ENCODE data around the gene FAM184B. TPM values are rescaled to one million over a fixed set of nuclear protein-coding genes. Genes with fewer than 3 reads are reported as not detected.

FAM184B gene
- total RNA-seq, 1 experiment from 2014 or later: 0.07 TPM

GRCh38 chr4:17715511-17715910, 65.9 kb downstream of the FAM184B start (continued):
- TF ChIP-seq REST (IDR thresholded peaks at IDR 0.05; ENCODE audit: low read depth): no peak
- no peak for TF ChIP-seq POLR2AphosphoS5 (IDR thresholded peaks at IDR 0.05; ENCODE audit: low read depth, low read length)
- TF ChIP-seq ZFX (IDR thresholded peaks at IDR 0.05): no peak

- Histone ChIP-seq H3K27ac (ENCODE audit: low read depth, low read length) (no peak overlapping the region), H3K27me3 (ENCODE audit: insufficient read depth, low read length) (peaks cover 5% of the 10 kb centered on the region; the same call in 1 of the 2 replicates), H3K4me1 (ENCODE audit: control insufficient read depth in 1 of 2, insufficient read depth in 2 of 2, low read length in 2 of 2) (no peaks in the 10 kb centered on the region), H3K4me2 (ENCODE audit: low read length) (no peak overlapping the region), H3K4me3 (replicated peaks in 1 of 2; ENCODE audit: low read depth in 1 of 2, low read length in 2 of 2) (no peak overlapping the region), H3K9ac (ENCODE audit: low read length) (no peak overlapping the region), H4K20me1 (ENCODE audit: insufficient read depth) (no peaks in the 10 kb centered on the region), H3K9me3 (ENCODE audit: control insufficient read depth in 1 of 2, insufficient read depth in 1 of 2, low read depth in 1 of 2, low read length in 2 of 2) (no peaks in the 10 kb centered on the region), H3K9me2 (ENCODE audit: insufficient read depth) (no peaks in the 10 kb centered on the region), H3K79me2 (ENCODE audit: insufficient read depth, low read length) (no peaks in the 10 kb centered on the region), H2AFZ (ENCODE audit: low read depth, low read length, poor library complexity, severe bottlenecking) (no peak overlapping the region), H3K36me3 (ENCODE audit: control insufficient read depth in 1 of 2, insufficient read depth in 2 of 2, low read length in 2 of 2) (no peaks in the 10 kb centered on the region)
- intact Hi-C loops (cut with micrococcal nuclease): no loop called here
- RAD21 ChIA-PET (ENCODE audit: low non-redundant PET in 1 of 2, low total read pairs in 2 of 2, uncharacterized antibody in 2 of 2, unreplicated experiment in 2 of 2): no interaction called here
- POLR2A ChIA-PET: interaction anchor here (0.6 kb wide), 1 partner anchor 74 kb away, joined by 3 read pairs; no protein-coding TSS in a partner anchor
- ATAC-seq (no peak), DNase-seq (ENCODE audit: low read depth, low spot score) (no peak)
- TF ChIP-seq CTCF (IDR thresholded peaks at IDR 0.05 in 2 of 3, conservative IDR thresholded peaks at IDR 0.05 in 1 of 3; ENCODE audit: borderline replicate concordance in 1 of 3, insufficient read depth in 1 of 3, low read depth in 2 of 3, low read length in 2 of 3): no peak
- TF ChIP-seq MAX (IDR thresholded peaks at IDR 0.05): no peak
- TF ChIP-seq POLR2A (IDR thresholded peaks at IDR 0.05; ENCODE audit: borderline replicate concordance, extremely low read depth, insufficient read depth, insufficient read length): no peak
- TF ChIP-seq EGR1 (IDR thresholded peaks at IDR 0.05; ENCODE audit: low read depth): no peak
- no peak for TF ChIP-seq TCF7L2 (IDR thresholded peaks at IDR 0.05; ENCODE audit: borderline replicate concordance, extremely low read depth, insufficient read depth, insufficient read length)
- no peak for TF ChIP-seq CEBPB (IDR thresholded peaks at IDR 0.05; ENCODE audit: low read depth)
- no peak for TF ChIP-seq RAD21 (IDR thresholded peaks at IDR 0.05; ENCODE audit: low read depth)
- TF ChIP-seq SP1 (IDR thresholded peaks at IDR 0.05; ENCODE audit: low read depth): no peak
- no peak for TF ChIP-seq SIN3A (IDR thresholded peaks at IDR 0.05; ENCODE audit: low read depth)
- no peak for TF ChIP-seq ZFX (IDR thresholded peaks at IDR 0.05)
- TF ChIP-seq ZNF274 (IDR thresholded peaks at IDR 0.05; ENCODE audit: low read depth, low read length): no peak
- TF ChIP-seq FOSL1 (IDR thresholded peaks at IDR 0.05; ENCODE audit: low read depth): no peak
- no peak for TF ChIP-seq EZH2 (IDR thresholded peaks at IDR 0.05)
- TF ChIP-seq CBX3 (IDR thresholded peaks at IDR 0.05; ENCODE audit: low read depth): no peak
- TF ChIP-seq ATF3 (IDR thresholded peaks at IDR 0.05): no peak
- no peak for TF ChIP-seq SRF (IDR thresholded peaks at IDR 0.05; ENCODE audit: low read depth)
- no peak for TF ChIP-seq JUND (IDR thresholded peaks at IDR 0.05)
- TF ChIP-seq ZBTB33 (IDR thresholded peaks at IDR 0.05; ENCODE audit: extremely low read depth, insufficient replicate concordance, low read length): no peak
- CTCF ChIA-PET: no interaction called here
- BruUV-seq (replicated peaks): no TSS peak
Measured at GRCh38 chr4:17713779-17714178, 67.6 kb downstream of the FAM184B start.

Measured in HCT116 (cell line).